Stimulated activated CD8-positive, alpha-beta memory T cell treated with anti-CD3 and anti-CD28 coated beads, Interleukin-15, amount 100 ng/mL, for 4 hours (primary cell): ENCODE results near the gene IQCB1.
"Not testable (repeated sequence)": the region's sequence is repeated elsewhere in the genome, so short reads cannot be mapped to it uniquely, and the experiment has no call there.

Experiments
- DNase-seq, 2 donors: peaks; one replicate each; pipeline ENCODE4 v3.0.0-alpha.2; 2020; ENCODE audit warnings: low read depth in 2 of 2

Gene IQCB1

GRCh38 chr3:121809249-121809648 lies 25.6 kb downstream of the IQCB1 start:
- DNase-seq = no peak

GRCh38 chr3:121803771-121804320 lies 31.0 kb downstream of the IQCB1 start:
- DNase-seq = no peak

- DNase-seq = no peak
Measured at GRCh38 chr3:121800906-121801305, 34.0 kb downstream of the IQCB1 start.

GRCh38 chr3:121796970-121797369 lies 37.9 kb downstream of the IQCB1 start:
- no peak for DNase-seq

GRCh38 chr3:121794264-121794983 lies 40.4 kb downstream of the IQCB1 start:
- DNase-seq = no peak

GRCh38 chr3:121793078-121793477 lies 41.8 kb downstream of the IQCB1 start:
- DNase-seq = no peak

GRCh38 chr3:121786485-121786884 lies 48.4 kb downstream of the IQCB1 start:
- DNase-seq = no peak

- DNase-seq = not testable (repeated sequence)
Measured at GRCh38 chr3:121782784-121783183, 52.1 kb downstream of the IQCB1 start.

- DNase-seq = no peak
Measured at GRCh38 chr3:121781611-121782010, 53.2 kb downstream of the IQCB1 start.

- DNase-seq = not testable (repeated sequence)
Measured at GRCh38 chr3:121775095-121775494, 59.8 kb downstream of the IQCB1 start.

GRCh38 chr3:121769246-121769645 lies 65.6 kb downstream of the IQCB1 start:
- no peak for DNase-seq

GRCh38 chr3:121768452-121768851 lies 66.4 kb downstream of the IQCB1 start:
- no peak for DNase-seq

GRCh38 chr3:121759541-121760202 lies 75.2 kb downstream of the IQCB1 start:
- no peak for DNase-seq

- DNase-seq = no peak
Measured at GRCh38 chr3:121758727-121759450, 76.0 kb downstream of the IQCB1 start.

- no peak for DNase-seq
Measured at GRCh38 chr3:121757812-121758545, 76.9 kb downstream of the IQCB1 start.

- DNase-seq = no peak
Measured at GRCh38 chr3:121757087-121757811, 77.6 kb downstream of the IQCB1 start.

GRCh38 chr3:121752772-121753171 lies 82.1 kb downstream of the IQCB1 start:
- no peak for DNase-seq

GRCh38 chr3:121752261-121752660 lies 82.6 kb downstream of the IQCB1 start:
- DNase-seq = no peak

- no peak for DNase-seq
Measured at GRCh38 chr3:121750087-121750415, 84.8 kb downstream of the IQCB1 start.

- DNase-seq = peak; percentile 83 to 92
Measured at GRCh38 chr3:121749276-121750086, 85.4 kb downstream of the IQCB1 start, which contains the start of gene GOLGB1. GOLGB1 (minus strand) TSS chr3:121749741; CDS start chr3:121730971, 18,770 bp downstream.
